Measurements from ENCODE around the gene RCSD1.

RCSD1 gene

DNA sequence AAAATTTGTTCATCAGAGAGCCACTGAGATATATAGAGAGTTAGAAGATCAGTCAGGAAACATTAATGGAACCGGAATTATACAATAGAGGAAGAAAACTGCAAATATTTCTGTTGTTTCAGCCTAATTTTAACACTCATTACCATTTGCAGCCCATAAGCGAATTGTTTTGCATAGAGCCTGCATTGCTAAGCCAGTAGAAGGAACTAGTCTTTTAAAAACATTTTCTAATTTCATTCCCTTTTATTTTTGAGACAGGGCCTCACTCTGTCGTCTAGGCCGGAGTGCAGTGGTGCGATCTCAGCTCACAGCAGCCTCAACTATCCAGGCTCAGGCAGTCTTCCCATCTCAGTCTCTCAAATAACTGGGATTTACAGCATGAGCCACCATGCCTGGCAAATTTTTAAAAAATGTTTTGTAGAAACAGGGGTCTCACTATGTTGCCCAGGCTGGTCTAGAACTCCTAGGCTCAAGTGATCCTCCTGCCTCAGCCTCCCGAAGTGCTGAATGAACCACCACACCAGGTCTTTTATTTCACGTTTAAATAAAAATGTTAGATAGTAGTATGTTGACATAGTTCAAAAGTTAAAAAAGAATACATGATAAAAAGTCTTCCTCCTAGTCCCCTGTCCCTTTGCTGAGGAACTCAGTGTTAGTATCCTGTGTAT lies 117.1 kb downstream of the RCSD1 start:
- H3K4me3 ChIP-seq (ENCODE audit: low read length): no peak overlapping the region
- peaks cover 6% of the 10 kb centered on the region for H3K4me1 ChIP-seq (ENCODE audit: insufficient read depth, low read length)
- H3K9ac ChIP-seq (ENCODE audit: low read depth, low read length): no peak overlapping the region
- no peaks in the 10 kb centered on the region for H3K27me3 ChIP-seq (ENCODE audit: insufficient read depth, low read length)
- H3K9me3 ChIP-seq (ENCODE audit: insufficient read depth, low read depth, low read length): no peaks in the 10 kb centered on the region
- H3K27ac ChIP-seq (ENCODE audit: low read length): no peak overlapping the region
- no peaks in the 10 kb centered on the region for H3K36me3 ChIP-seq (ENCODE audit: insufficient read depth, low read depth, low read length)

DNA sequence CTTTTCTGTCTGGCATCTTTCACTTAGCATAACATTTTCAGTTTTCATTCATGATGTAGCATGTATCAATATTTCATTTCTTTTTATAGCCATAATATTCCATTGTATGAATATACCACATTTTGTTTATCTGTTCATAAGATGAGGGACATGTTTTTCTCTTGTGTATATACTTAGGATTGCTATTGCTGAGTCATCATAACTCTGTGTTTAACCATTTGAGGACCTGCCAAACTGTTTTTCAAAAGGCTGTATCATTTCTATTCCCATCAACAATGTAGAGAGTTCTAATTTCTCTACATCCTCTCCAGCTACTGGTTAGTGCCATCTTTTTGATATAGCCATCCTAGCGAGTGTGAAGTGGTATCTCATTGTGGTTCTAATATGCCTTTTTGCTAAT lies 118.0 kb downstream of the RCSD1 start:
- Histone ChIP-seq H3K9me3 (ENCODE audit: insufficient read depth, low read depth, low read length) (no peaks in the 10 kb centered on the region), H3K27ac (ENCODE audit: low read length) (no peak overlapping the region), H3K4me3 (ENCODE audit: low read length) (no peak overlapping the region), H3K27me3 (ENCODE audit: insufficient read depth, low read length) (no peaks in the 10 kb centered on the region), H3K4me1 (ENCODE audit: insufficient read depth, low read length) (peaks cover 6% of the 10 kb centered on the region), H3K36me3 (ENCODE audit: insufficient read depth, low read depth, low read length) (no peaks in the 10 kb centered on the region), H3K9ac (ENCODE audit: low read depth, low read length) (no peak overlapping the region)

DNA sequence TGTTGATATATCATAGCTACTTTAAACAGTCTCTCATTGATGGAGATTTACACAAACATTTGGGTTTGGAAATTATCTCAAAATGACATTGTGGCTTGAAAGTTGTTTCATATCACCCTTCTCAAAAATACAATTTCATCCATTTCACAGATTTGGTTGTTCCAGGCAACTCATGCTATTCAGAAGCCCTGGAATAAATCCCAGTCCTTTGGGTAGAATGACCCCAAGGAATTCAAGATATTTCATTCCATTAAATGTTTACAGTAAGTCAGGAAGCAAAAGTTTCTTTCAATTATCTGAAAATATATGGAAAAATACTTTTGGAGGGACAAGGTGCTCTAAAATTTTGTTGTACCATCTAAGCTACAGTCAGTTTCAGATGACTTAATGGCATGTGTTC lies 118.9 kb downstream of the RCSD1 start:
- no peak overlapping the region for H3K9ac ChIP-seq (ENCODE audit: low read depth, low read length)
- no peak overlapping the region for H3K27ac ChIP-seq (ENCODE audit: low read length)
- H3K4me1 ChIP-seq (ENCODE audit: insufficient read depth, low read length): peaks cover 6% of the 10 kb centered on the region
- no peak overlapping the region for H3K4me3 ChIP-seq (ENCODE audit: low read length)
- H3K9me3 ChIP-seq (ENCODE audit: insufficient read depth, low read depth, low read length): no peaks in the 10 kb centered on the region
- H3K36me3 ChIP-seq (ENCODE audit: insufficient read depth, low read depth, low read length): no peaks in the 10 kb centered on the region
- no peaks in the 10 kb centered on the region for H3K27me3 ChIP-seq (ENCODE audit: insufficient read depth, low read length)

DNA sequence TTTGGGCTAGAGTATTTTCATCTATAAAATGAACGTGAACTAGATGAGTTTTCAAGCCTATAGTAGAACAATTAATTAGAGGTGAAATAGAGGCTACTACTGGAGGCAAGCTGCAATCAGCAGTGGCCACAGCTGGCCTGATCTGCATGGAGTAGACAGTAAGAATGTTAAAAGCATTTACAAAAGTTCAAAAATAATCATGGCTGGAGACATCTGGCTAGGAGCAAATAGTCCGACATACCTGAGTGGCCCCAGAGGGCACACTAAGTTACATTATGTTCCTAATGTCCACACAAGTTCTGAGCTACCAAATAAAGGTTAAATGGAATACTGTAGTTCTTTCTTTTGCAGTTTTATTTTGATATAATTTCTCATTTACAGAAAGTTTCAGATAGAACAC lies 119.7 kb downstream of the RCSD1 start:
- Histone ChIP-seq H3K36me3 (ENCODE audit: insufficient read depth, low read depth, low read length) (no peaks in the 10 kb centered on the region), H3K4me1 (ENCODE audit: insufficient read depth, low read length) (peaks cover 4% of the 10 kb centered on the region; the same call in 1 of the 2 replicates), H3K9ac (ENCODE audit: low read depth, low read length) (no peak overlapping the region), H3K27ac (ENCODE audit: low read length) (no peak overlapping the region), H3K27me3 (ENCODE audit: insufficient read depth, low read length) (no peaks in the 10 kb centered on the region), H3K4me3 (ENCODE audit: low read length) (no peak overlapping the region), H3K9me3 (ENCODE audit: insufficient read depth, low read depth, low read length) (no peaks in the 10 kb centered on the region)

DNA sequence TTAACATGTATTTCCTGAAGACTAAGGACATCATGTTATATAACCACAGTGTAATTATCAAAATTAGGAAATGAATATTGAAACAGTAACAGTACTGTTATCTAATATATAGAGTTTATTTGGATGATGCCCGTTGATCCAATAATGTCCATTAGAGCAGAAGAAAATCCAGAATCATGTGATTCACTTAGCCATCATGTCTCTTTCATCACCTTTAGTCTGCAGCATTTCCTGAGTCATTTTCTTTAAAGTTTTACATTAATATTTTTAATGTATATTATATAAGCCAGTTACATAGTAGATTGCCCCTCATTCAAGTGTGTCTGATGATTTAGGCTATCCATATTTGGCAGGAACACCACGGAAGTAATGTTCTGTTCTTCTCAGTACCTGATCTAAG lies 120.6 kb downstream of the RCSD1 start:
- Histone ChIP-seq H3K36me3 (ENCODE audit: insufficient read depth, low read depth, low read length) (no peaks in the 10 kb centered on the region), H3K4me1 (ENCODE audit: insufficient read depth, low read length) (no peaks in the 10 kb centered on the region), H3K9me3 (ENCODE audit: insufficient read depth, low read depth, low read length) (no peaks in the 10 kb centered on the region), H3K9ac (ENCODE audit: low read depth, low read length) (no peak overlapping the region), H3K27me3 (ENCODE audit: insufficient read depth, low read length) (no peaks in the 10 kb centered on the region), H3K4me3 (ENCODE audit: low read length) (no peak overlapping the region), H3K27ac (ENCODE audit: low read length) (no peak overlapping the region)

DNA sequence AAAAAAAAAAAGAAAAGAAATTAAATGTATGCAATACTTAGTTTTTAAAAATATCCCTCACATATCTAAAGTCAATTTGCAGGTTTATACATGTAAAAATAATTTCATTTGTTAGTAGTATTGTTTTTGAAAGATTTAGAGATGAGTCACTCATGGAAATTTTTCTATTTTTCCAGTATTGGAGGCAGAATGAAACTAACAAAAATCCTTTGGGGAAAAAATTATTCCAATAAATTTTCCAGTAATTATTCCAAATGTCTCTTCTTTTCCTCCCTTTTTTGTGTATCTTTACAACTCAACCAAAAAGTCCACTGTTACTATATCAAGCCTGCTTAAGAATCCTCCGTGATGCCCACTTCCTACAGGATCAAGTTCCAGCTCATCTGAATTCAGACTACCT lies 121.6 kb downstream of the RCSD1 start:
- Histone ChIP-seq H3K9ac (ENCODE audit: low read depth, low read length) (no peak overlapping the region), H3K4me1 (ENCODE audit: insufficient read depth, low read length) (no peaks in the 10 kb centered on the region)

DNA sequence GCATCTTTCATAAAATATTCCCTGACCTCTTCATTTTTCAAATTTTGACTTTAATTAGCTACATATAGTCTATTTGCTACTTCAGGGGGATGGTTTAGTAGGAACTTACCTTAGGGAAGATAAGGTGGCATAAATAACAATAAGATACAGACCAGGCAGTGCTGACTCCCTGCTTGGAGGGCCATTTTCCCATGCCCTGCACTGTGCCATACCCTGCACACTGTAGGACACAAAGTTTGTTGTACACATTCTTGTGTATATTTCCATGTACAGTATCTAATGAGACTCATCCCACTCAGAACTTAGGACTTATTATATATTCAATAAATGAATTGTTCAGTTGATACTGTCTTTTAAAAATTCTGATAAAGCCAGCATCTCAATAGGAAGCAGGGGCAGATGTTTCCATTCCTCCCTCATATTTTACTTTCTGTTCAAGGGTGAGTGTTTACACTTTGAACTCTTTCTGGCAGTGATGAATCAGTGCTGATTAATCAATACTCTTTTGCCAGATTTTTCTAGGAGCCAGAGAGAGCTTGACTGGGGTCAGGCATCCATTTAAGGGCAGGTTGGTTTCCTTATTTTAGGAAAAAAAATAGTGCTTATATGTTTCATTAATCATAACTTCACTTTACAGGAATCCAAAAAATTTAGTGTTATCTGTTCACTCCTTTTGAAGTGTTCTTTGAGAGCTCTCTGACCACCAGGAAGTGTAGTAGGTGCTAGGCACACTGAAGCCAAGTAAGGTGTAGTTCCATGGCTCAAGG lies 122.4 kb downstream of the RCSD1 start:
- Histone ChIP-seq H3K9me3 (ENCODE audit: insufficient read depth, low read depth, low read length) (no peaks in the 10 kb centered on the region), H3K27me3 (ENCODE audit: insufficient read depth, low read length) (no peaks in the 10 kb centered on the region), H3K36me3 (ENCODE audit: insufficient read depth, low read depth, low read length) (no peaks in the 10 kb centered on the region), H3K9ac (ENCODE audit: low read depth, low read length) (no peak overlapping the region), H3K27ac (ENCODE audit: low read length) (no peak overlapping the region), H3K4me3 (ENCODE audit: low read length) (no peak overlapping the region), H3K4me1 (ENCODE audit: insufficient read depth, low read length) (no peaks in the 10 kb centered on the region)

More for the DNA sequence above, 121.6 kb downstream of the RCSD1 start:
- H3K27me3 ChIP-seq (ENCODE audit: insufficient read depth, low read length): no peaks in the 10 kb centered on the region
- H3K36me3 ChIP-seq (ENCODE audit: insufficient read depth, low read depth, low read length): no peaks in the 10 kb centered on the region
- no peak overlapping the region for H3K4me3 ChIP-seq (ENCODE audit: low read length)
- H3K9me3 ChIP-seq (ENCODE audit: insufficient read depth, low read depth, low read length): no peaks in the 10 kb centered on the region
- no peak overlapping the region for H3K27ac ChIP-seq (ENCODE audit: low read length)

DNA sequence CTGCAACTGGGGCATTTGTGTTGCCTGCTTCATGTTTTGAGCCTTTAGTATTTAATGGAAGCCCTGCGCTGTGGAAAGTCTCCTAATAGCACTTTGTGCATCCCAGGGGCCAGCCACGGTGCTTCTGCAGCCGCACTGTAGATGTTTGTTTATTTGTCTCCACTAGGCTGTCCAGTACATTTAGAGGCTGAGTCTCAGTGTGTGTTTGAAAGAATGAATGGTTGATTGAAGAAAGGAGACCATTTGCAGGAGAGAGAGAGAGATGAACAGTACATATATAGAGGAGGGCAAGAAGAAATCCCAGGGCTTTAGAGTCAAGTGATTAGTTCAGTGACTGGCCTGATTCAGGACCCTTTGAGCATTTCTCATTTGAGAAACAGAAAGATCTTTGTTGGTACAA lies 125.6 kb downstream of the RCSD1 start:
- Histone ChIP-seq H3K9me3 (ENCODE audit: insufficient read depth, low read depth, low read length) (no peaks in the 10 kb centered on the region), H3K27ac (ENCODE audit: low read length) (no peak overlapping the region), H3K9ac (ENCODE audit: low read depth, low read length) (no peak overlapping the region), H3K36me3 (ENCODE audit: insufficient read depth, low read depth, low read length) (no peaks in the 10 kb centered on the region), H3K27me3 (ENCODE audit: insufficient read depth, low read length) (no peaks in the 10 kb centered on the region), H3K4me1 (ENCODE audit: insufficient read depth, low read length) (peaks cover 5% of the 10 kb centered on the region; the same call in 1 of the 2 replicates), H3K4me3 (ENCODE audit: low read length) (no peak overlapping the region)

Data from iPS-20b (cell line).